IMR-90 (cell line): ENCODE results near the gene MEGF11. TPM values are rescaled to one million over a fixed set of nuclear protein-coding genes. Genes with fewer than 3 reads are reported as not detected.

Experiments used
- ATAC-seq: fragments of 200-7000 bp; cut with Tn5 transposase; 2 replicates; pipeline ENCODE4 v1.9.1; 2020; ENCODE audit warnings: low read depth, mild to moderate bottlenecking, moderate library complexity
- BruUV-seq: library from RNA; stranded (reverse); fragments of 400-500 nt; replicated peaks from 2 replicates; lab custom pipeline; 2021; lab: Mats Ljungman, UMichigan
- CTCF ChIA-PET: fragments of 300-600 bp; formaldehyde crosslinking; extraction: SDS; loops from one replicate; lab custom pipeline; 2021; ENCODE audit warnings: antibody characterized with exemption; lab: Yijun Ruan, JAX
- POLR2A ChIA-PET: fragments of 300-600 bp; sonication (Branson Sonifier 250); formaldehyde crosslinking; loops from one replicate; lab custom pipeline; 2022; ENCODE audit warnings: antibody characterized with exemption; ENCODE audit not compliant: unreplicated experiment; lab: Charles Lee
- DNase-seq: peaks from one replicate; pipeline ENCODE4 v3.0.0; 2013
- H2AFZ ChIP-seq: replicated peaks from 2 replicates; pipeline ENCODE3; 2013; ENCODE audit warnings: low read length, mild to moderate bottlenecking; ENCODE audit not compliant: poor library complexity
- H2AK5ac ChIP-seq: 2 replicates; pipeline ENCODE4 v1.6.1; 2013; ENCODE audit warnings: low read depth, low read length, inconsistent platforms
- H2AK9ac ChIP-seq: replicated peaks from 2 replicates; pipeline ENCODE3; 2013; ENCODE audit warnings: mild to moderate bottlenecking, low read depth, low read length, moderate library complexity; ENCODE audit not compliant: poor library complexity
- H2BK120ac ChIP-seq: 2 replicates; pipeline ENCODE4 v1.6.1; 2013; ENCODE audit warnings: low read depth, low read length, inconsistent platforms
- H2BK15ac ChIP-seq: 3 replicates; pipeline ENCODE4 v1.6.1; 2013; ENCODE audit warnings: low read depth, low read length, inconsistent platforms
- H2BK20ac ChIP-seq: 2 replicates; pipeline ENCODE4 v1.6.1; 2013; ENCODE audit warnings: low read depth, mild to moderate bottlenecking, inconsistent platforms, low read length, moderate library complexity
- H2BK5ac ChIP-seq: 2 replicates; pipeline ENCODE4 v1.6.1; 2013; ENCODE audit warnings: mild to moderate bottlenecking, low read depth, low read length, inconsistent platforms; ENCODE audit not compliant: poor library complexity, severe bottlenecking
- H3K14ac ChIP-seq: replicated peaks from 2 replicates; pipeline ENCODE4 v1.6.1; 2013; ENCODE audit warnings: low read depth, low read length, inconsistent platforms
- H3K18ac ChIP-seq: 2 replicates; pipeline ENCODE4 v1.6.1; 2013; ENCODE audit warnings: low read depth, low read length, control low read depth
- H3K23ac ChIP-seq: 2 replicates; pipeline ENCODE4 v1.6.1; 2013; ENCODE audit warnings: low read depth, low read length, inconsistent platforms
- H3K27ac ChIP-seq: 2 replicates; pipeline ENCODE4 v1.5.1; 2013; ENCODE audit warnings: mild to moderate bottlenecking, control low read depth, low read length; ENCODE audit not compliant: insufficient read depth
- H3K27me3 ChIP-seq: 2 replicates; pipeline ENCODE4 v1.6.1; 2013; ENCODE audit warnings: low read length; ENCODE audit not compliant: control insufficient read depth, insufficient read depth
- H3K36me3 ChIP-seq: 2 replicates; pipeline ENCODE4 v1.6.1; 2013; ENCODE audit warnings: low read length, mixed read lengths; ENCODE audit not compliant: control insufficient read depth, insufficient read depth
- H3K4ac ChIP-seq: 2 replicates; pipeline ENCODE4 v1.6.1; 2013; ENCODE audit warnings: low read depth, low read length, inconsistent platforms
- H3K4me1 ChIP-seq: 2 replicates; pipeline ENCODE4 v1.6.1; 2013; ENCODE audit warnings: low read length, mixed read lengths; ENCODE audit not compliant: control insufficient read depth, insufficient read depth
- H3K4me2 ChIP-seq: 2 replicates; pipeline ENCODE4 v1.6.1; 2013; ENCODE audit warnings: low read depth, mild to moderate bottlenecking, control low read depth, low read length, moderate library complexity
- H3K4me3 ChIP-seq: 2 replicates; pipeline ENCODE4 v1.5.1; 2013; ENCODE audit warnings: low read depth, mild to moderate bottlenecking, control low read depth, low read length, moderate library complexity; ENCODE audit not compliant: insufficient read depth
- H3K56ac ChIP-seq: 2 replicates; pipeline ENCODE4 v1.6.1; 2013; ENCODE audit warnings: low read length, inconsistent platforms; ENCODE audit not compliant: insufficient read depth; ENCODE audit errors: extremely low read depth
- H3K79me1 ChIP-seq, 2 experiments: 2 replicates each; pipeline ENCODE4 v1.6.1; 2013; ENCODE audit warnings: low read length in 2 of 2, inconsistent platforms in 1 of 2, low read depth in 1 of 2
- H3K9ac ChIP-seq: 2 replicates; pipeline ENCODE4 v1.6.1; 2013; ENCODE audit warnings: low read depth, low read length, control low read depth
- H3K9me1 ChIP-seq: 2 replicates; pipeline ENCODE4 v1.6.1; 2013; ENCODE audit warnings: low read length, inconsistent platforms; ENCODE audit not compliant: insufficient read depth
- H3K9me3 ChIP-seq: 2 replicates; pipeline ENCODE4 v1.6.1; 2013; ENCODE audit warnings: low read length; ENCODE audit not compliant: control insufficient read depth, insufficient read depth
- H4K20me1 ChIP-seq: 2 replicates; pipeline ENCODE4 v1.6.1; 2013; ENCODE audit warnings: low read length, inconsistent platforms; ENCODE audit not compliant: insufficient read depth
- H4K5ac ChIP-seq: 2 replicates; pipeline ENCODE4 v1.6.1; 2013; ENCODE audit warnings: mild to moderate bottlenecking, low read depth, low read length, control low read depth
- H4K8ac ChIP-seq, 2 experiments: 2 replicates each; pipeline ENCODE4 v1.6.1; 2013; ENCODE audit warnings: low read depth in 2 of 2, low read length in 2 of 2, control low read depth in 1 of 2, inconsistent platforms in 1 of 2
- H4K91ac ChIP-seq: 2 replicates; pipeline ENCODE4 v1.6.1; 2013; ENCODE audit warnings: low read depth, low read length, inconsistent platforms; ENCODE audit not compliant: insufficient read depth
- CEBPB ChIP-seq: IDR thresholded peaks from 2 replicates; pipeline ENCODE4 v1.6.1; 2012; ENCODE audit warnings: low read depth, low read length, improper control_type of control experiment
- CHD1 ChIP-seq: IDR thresholded peaks from 2 replicates; pipeline ENCODE4 v1.6.1; 2012; ENCODE audit warnings: low read depth, low read length, improper control_type of control experiment
- CTCF ChIP-seq: conservative IDR thresholded peaks from 2 replicates; pipeline ENCODE4 v1.5.1; 2012; ENCODE audit warnings: mild to moderate bottlenecking, low read depth, low read length, improper control_type of control experiment
- ELK1 ChIP-seq: fragments of 150-350 bp; IDR thresholded peaks from 2 replicates; pipeline ENCODE4 v1.6.1; 2016; ENCODE audit warnings: low read depth, mild to moderate bottlenecking, low read length, moderate library complexity, borderline replicate concordance
- FOS ChIP-seq: fragments of 150-350 bp; IDR thresholded peaks from 2 replicates; pipeline ENCODE4 v1.6.1; 2016; ENCODE audit warnings: low read depth, low read length
- MXI1 ChIP-seq: IDR thresholded peaks from 2 replicates; pipeline ENCODE4 v1.6.1; 2012; ENCODE audit warnings: low read depth, mild to moderate bottlenecking, low read length, moderate library complexity, borderline replicate concordance
- RAD21 ChIP-seq: IDR thresholded peaks from 2 replicates; pipeline ENCODE4 v1.6.1; 2012; ENCODE audit warnings: low read length, improper control_type of control experiment
- WGBS, 2 experiments: methylation state at CpG; one replicate each; pipeline versions ENCODE4 v1.1.5 to v1.1.7; 2013; ENCODE audit warnings: missing lambda C conversion rate in 2 of 2; ENCODE audit not compliant: insufficient read length in 1 of 2; ENCODE audit errors: extremely low coverage in 2 of 2; 5-methylcytosine and 5-hydroxymethylcytosine counted together
- dilution Hi-C: fragments of 300-500 bp; cut with HindIII; formaldehyde crosslinking; loops from one replicate; pipeline ENCODE4 v1.14.3; 2018; ENCODE audit warnings: low sequenced_read_pairs; ENCODE audit not compliant: unreplicated experiment
- in situ Hi-C: fragments of 300-500 bp; cut with MboI; formaldehyde crosslinking; loops from 3 replicates; pipeline ENCODE4 v1.14.3; 2019; ENCODE audit warnings: low sequenced_read_pairs, inconsistent platforms, mixed read lengths
- intact Hi-C: fragments of 100-400 bp; cut with micrococcal nuclease; formaldehyde crosslinking; loops from 2 replicates; pipeline ENCODE4 v1.10.0; 2022
- polyA plus RNA-seq, 3 experiments: library from polyadenylated mRNA; depleted of rRNA; stranded (reverse); fragments of >200 nt; gene quantifications; 2 replicates each; pipeline ENCODE4 v1.2.3, GENCODE V29; 2012; ENCODE audit warnings: low replicate concordance in 1 of 3
- total RNA-seq: library from RNA; depleted of rRNA; stranded (reverse); fragments of >200 nt; gene quantifications from 2 replicates; pipeline ENCODE4 v1.2.3, GENCODE V29; 2012

MEGF11 gene
- total and polyA plus RNA-seq, 2 of the 4 experiments (the other 2 are of a cell fraction), result not detected

GRCh38 chr15:65962187-65962586 is 291.4 kb downstream of the MEGF11 start:
- dilution Hi-C loops, result no loop called here
- no peak for DNase-seq

More at GRCh38 chr15:65962187-65962586, 291.4 kb downstream of the MEGF11 start:
- Histone ChIP-seq H2BK15ac (no peak overlapping the region), H3K27me3 (peaks cover 55% of the 10 kb centered on the region), H3K23ac (no peak overlapping the region), H3K9me1 (no peaks in the 10 kb centered on the region), H3K4me1 (no peaks in the 10 kb centered on the region), H3K9me3 (no peaks in the 10 kb centered on the region), H3K36me3 (no peaks in the 10 kb centered on the region), H2BK20ac (no peak overlapping the region), H2AK5ac (no peak overlapping the region), H4K5ac (no peak overlapping the region), H3K9ac (no peak overlapping the region), H4K8ac (no peak overlapping the region), H3K27ac (no peak overlapping the region), H2AFZ (no peak overlapping the region), H4K91ac (no peak overlapping the region), H2BK120ac (no peak overlapping the region), H3K4me3 (no peak overlapping the region), H2AK9ac (no peak overlapping the region), H3K4ac (no peak overlapping the region), H4K20me1 (no peaks in the 10 kb centered on the region), H3K56ac (no peak overlapping the region), H3K14ac (no peak overlapping the region), H3K4me2 (no peak overlapping the region), H2BK5ac (no peak overlapping the region), H3K79me1 (no peaks in the 10 kb centered on the region), H3K18ac (no peak overlapping the region)
- ATAC-seq, result no peak
- intact Hi-C loops (no loop called here), in situ Hi-C loops (no loop called here)
- BruUV-seq, result no TSS peak
- no CpG with 5 or more reads among the region's 3 CpGs for WGBS, 2 experiments
- CTCF ChIA-PET, result no interaction called here
- POLR2A ChIA-PET, result no interaction called here
- TF ChIP-seq CEBPB (no peak), CTCF (no peak), CHD1 (no peak), RAD21 (no peak), MXI1 (no peak), FOS (no peak), ELK1 (no peak)
